Stimulated activated CD4-positive, alpha-beta T cell treated with anti-CD3 and anti-CD28 coated beads, Interleukin-2, amount 100 ng/mL, for 48 hours (primary cell): ENCODE results near the gene HSPA1B.
"Not testable (repeated sequence)": the region's sequence is repeated elsewhere in the genome, so short reads cannot be mapped to it uniquely, and the experiment has no call there.

ENCODE experiments used
- DNase-seq, 2 donors: peaks; one replicate each; pipeline ENCODE4 v3.0.0-alpha.2; 2020

The HSPA1B gene

DNA sequence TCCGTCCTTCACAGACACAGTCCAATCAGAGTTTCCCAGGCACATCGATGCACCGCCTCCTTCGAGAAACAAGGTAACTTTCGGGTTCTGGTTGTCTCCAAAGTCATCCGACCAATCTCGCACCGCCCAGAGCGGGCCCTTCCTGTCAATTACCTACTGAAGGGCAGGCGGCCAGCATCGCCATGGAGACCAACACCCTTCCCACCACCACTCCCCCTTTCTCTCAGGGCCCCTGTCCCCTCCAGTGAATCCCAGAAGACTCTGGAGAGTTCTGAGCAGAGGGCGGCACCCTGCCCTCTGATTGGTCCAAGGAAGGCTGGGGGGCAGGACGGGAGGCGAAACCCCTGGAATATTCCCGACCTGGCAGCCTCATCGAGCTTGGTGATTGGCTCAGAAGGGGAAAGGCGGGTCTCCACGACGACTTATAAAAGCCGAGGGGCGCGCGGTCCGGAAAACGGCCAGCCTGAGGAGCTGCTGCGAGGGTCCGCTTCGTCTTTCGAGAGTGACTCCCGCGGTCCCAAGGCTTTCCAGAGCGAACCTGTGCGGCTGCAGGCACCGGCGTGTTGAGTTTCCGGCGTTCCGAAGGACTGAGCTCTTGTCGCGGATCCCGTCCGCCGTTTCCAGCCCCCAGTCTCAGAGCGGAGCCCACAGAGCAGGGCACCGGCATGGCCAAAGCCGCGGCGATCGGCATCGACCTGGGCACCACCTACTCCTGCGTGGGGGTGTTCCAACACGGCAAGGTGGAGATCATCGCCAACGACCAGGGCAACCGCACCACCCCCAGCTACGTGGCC is at the start of gene HSPA1B:
HSPA1B (plus strand) TSS at position 453 of the 794 bp plus-strand sequence; CDS start at position 666, 213 bp downstream.
- peak; percentile 83 to 89 for DNase-seq

DNA sequence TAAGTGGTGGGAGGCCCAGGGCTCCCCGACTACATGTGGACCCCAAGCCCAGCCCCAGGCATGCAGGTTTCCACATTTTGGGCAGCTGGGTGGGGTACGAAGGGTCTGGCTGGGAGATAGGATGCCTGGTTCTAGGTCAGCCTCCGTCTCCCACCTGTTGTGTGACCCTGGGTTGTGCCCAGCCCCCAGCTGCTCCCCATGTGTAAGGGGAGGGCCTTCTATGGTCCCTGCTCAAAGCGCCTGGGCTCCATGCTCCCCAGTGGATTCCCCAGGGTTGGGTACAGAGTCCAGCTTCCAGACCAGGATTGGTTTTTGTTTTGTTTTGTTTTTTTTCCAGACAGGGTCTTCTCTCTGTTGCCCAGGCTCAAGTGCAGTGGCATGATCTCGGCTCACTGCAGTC is 49.3 kb upstream of the HSPA1B start:
- no peak for DNase-seq

DNA sequence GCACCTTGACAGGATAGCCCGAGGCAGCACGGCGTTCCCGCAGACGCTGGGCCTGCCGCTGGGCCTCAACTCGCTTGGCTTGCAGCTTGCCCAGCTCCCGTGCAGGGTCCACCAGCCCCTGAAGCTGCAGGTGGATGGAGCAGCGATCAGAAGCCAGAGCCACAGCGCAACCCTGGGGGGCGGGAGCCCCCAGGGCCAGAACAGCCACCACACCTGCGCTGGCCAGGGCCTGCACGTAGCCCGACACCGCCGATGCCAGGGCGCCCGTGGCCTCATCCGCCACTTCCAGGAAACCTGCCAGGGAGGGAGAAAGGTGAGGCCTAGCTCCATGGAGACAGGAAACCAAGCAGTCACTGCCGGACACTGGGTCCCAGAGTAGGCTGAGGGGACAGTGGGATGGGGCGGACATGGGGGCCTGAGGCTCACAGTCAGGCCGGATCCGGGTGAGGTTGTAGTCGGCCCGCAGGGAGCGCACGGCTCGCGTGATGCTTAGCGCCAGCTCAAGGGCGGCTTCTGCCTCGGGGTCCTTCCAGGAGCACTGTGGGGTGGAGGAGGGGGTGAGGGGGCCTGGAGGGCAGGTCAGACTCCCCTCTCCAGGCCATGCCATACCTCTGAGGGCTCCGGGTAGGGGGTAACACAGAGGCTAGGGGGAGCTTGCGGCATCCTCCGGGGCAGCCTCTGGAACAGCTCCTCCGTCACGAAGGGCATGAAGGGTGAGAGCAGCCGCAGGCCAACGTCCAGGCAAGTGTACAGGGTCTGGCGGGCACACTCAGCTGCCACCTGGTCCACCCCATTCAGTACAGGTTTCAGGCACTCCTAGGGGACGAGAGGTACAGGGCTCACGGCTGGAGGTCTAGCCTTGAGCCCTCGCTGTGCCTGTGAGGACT is 48.3 kb upstream of the HSPA1B start:
- DNase-seq: no peak

DNA sequence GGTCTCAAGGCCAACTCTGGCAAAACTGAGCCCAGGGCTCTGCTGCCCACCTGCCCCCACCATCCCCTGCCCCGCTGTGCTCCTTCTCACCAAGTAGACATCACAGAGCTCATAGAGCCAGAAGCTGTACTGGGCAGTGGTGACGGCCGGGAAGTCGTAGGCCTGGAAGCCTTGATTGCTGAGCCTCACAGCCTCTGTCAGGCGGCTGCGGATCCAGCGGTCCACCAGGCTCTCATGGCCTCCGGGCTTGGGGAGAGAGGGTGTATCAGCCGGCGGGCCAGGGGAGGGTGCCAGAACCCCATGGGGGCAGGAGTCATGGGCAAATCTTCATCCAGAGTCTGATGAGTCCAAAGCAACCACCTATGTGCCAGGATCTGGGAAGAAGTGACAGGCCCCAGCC is 47.6 kb upstream of the HSPA1B start:
- DNase-seq: no peak

DNA sequence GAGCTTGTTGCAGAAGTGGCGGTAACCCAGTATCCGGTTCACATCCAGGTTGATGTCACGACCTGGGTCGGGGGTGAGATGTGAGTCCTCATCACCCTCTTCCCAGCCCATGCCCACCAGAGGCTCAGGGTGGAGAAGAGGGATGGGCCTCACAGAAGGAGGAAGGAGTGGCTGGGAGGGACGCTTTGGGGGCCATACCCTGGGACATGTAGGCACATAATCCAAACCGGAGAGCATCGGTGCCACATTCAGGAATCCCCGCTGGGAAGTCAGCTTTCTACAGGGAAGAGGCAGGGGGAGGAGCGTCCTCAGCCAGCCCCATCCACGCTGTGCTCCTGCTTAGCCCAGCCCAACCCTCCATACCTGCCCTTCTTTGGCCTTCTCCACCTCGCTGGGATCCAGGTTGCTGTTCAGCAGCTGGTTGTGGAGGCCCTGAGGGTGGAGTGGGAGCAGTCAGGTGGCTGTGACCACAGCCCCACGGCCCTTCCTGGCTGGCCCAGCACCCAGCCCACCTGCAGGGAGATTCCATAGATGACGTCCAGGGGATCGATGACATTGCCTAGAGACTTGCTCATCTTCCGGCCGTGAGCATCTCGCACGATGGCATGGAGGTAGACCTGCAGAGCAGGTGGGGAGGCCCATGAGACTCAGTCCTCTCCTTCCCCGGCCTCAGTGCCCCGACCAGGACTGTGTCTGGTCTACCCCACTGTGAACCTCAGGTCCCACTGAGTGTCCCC is 46.9 kb upstream of the HSPA1B start:
- no peak for DNase-seq

DNA sequence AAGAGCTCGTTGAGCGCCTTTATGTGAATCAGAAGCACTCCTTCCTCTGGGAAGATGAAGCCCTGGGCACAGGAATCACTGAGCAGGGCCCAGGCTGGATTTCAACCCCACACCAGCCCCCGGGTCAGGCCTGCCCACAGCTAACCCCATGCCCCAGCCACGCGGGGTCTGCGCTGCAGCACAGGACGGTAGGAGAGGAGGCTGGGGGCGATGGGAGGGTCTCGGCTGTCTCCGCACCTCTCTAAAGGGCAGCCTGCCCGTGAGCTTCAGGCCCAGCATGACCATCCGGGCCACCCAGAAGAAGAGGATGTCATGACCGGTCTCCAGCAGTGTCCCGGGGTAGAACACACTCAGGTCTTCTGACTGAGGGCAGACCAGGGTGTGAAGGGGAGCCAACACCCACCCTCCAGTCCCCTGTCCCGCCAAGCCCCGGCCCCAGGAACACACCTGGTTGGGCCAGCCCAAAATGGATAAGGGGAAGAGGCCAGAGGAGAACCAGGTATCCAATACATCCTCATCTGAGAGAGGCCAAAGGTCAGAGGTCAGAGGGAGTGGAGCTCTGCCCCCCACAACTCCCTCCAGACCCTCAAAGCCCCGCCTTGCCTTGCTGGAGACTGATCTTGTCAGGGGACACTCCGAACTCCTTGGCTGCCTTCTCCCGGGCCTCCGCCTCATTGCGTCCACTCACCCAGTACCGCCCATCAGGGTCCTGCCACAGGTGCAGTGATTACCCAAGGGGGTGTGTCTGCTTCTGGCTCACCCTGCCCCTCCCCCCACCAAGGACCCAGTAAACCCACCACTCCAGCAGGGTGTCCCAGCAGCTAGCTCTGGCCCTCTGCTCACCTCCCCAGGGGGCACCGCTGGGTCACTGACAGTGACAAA is 46.1 kb upstream of the HSPA1B start:
- DNase-seq: no peak

DNA sequence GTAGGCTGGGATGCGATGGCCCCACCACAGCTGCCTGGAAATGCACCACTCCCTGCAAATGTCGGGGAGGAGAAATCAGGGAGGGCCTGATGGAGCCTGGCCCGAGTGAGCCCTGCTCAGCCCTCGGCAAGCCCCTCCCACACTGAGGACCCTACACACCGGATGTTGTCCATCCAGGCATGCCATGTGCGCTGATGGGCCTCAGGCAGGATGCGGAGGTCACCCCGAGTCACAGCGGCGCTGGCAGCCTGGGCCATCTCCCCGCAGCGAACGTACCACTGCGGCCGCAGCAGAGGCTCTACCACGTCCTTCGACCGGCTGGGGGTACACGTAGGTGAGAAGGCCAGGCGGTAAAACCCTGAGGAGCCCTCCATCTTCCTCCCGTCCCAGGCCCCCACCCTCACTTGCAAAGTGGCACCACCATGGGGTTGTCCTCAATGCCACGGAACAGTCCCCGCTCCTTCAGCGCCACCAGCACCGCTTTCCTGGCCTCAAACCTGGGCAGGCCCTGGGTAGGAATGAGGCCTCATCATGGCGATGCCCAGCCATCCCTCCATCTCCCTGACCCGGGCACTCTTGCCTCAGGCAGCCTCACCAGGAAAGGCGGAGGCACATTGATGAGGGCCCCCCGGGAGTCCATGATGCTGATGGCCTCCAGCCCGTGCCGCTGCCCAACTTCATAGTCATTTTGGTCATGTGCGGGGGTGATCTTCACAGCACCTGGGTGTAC is 45.2 kb upstream of the HSPA1B start:
- no peak for DNase-seq

DNA sequence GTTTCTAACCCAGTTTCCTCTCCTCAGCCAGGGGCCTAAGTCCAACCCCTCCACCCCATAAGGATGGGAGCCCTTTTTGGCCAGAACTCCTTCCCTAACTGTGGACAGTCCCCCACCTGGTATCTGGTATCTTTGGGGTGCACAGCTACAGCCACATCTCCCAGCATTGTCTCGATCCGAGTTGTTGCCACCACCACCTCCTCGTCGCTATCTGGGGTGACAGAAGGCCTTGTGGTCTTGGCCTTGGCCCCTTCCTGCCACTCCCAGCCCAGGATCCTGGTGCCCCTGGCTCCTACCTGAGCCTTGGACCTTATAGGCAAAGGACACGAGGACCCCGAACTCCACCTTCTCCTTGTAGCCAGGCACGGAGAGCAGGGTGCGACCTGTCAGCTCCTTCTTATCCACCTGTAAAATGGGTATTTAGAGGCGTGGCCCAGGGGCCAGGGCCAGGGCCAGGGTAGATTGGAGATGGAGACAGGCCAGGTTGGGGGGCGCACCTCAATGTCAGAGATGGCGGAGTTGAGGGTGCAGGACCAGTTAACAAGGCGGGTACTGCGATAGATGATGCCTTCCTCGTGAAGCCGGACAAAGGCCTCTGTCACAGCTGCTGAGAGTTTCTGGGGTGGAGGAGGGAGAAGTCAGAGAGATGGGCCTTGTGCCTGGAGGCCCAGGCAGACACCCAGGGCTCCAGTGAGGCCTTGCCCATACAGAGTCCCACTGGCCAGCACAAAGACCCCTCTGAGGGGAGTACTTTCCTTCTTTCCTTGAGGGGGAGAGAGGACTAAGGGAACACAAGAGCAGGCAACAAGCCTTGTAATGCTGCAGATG is 43.2 kb upstream of the HSPA1B start:
- DNase-seq: no peak

DNA sequence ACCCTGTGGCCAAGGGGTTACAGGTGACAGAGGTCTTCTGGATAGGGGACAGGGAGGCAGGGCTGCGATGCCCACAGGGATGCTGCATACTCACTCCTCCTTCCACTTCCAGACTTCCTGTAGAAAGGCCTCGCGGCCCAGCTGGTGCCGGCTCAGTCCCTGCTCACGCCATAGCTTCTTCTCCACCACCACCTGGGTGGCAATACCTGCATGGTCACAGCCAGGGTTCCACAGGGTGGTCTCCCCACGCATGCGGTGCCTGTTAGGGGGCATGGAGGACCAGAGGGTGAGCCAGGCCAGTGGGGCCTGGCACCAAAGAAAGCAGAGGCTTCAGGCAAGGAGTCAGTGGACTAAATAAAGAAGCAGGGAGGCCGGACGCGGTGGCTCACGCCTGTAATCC is 42.1 kb upstream of the HSPA1B start:
- DNase-seq: no peak

DNA sequence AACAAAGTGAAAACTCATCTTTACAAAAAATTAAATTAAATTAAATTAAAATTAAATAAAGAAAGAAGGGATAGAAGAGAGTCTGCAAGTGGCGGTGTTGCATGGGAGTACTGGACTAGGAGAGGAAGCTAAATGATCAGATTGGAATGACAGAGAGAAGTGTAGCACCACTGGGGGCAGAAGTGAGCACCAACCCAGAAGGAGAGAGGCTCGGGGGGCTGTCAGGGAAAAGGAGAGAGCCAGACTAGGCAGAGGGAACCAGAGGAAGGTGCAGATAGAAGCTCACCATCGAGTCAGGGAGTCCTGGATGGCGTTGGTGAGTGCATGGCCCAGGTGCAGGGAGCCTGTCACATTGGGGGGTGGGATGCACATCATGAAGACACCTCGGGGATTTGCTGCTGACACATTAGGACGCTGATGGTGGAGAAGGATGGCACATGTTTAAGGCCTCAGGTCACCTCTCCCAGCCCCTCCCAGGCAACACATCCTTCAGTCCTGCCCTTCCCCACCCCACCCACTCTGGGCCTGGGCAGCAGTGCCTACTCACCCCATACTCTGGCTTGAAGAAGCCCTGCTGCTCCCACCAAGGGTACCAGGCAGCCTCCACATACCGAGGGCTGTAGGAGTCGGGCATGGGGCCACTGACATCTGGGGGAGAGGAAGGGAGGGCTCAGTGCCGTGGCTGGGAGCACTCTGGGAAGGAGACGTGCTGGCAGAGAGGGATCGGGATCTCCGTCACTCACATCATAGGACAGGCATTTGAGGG is 36.0 kb upstream of the HSPA1B start:
- peak in 1 of 2 donors; percentile 37 for DNase-seq

DNA sequence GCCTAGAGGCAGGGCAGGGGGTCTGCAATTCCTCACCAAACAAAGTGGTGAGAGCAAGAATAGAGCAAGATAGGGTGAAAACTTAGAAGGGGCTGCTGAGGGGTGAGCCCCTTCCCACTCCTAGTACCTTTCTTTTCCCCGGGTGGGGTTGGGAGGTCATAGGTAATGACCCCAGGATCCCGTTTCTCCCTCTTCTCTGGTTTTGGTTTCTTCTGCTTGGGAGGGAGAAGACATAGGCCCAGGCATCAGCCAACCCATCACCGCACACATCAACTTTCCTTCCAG is 35.5 kb upstream of the HSPA1B start:
- DNase-seq: no peak

DNA sequence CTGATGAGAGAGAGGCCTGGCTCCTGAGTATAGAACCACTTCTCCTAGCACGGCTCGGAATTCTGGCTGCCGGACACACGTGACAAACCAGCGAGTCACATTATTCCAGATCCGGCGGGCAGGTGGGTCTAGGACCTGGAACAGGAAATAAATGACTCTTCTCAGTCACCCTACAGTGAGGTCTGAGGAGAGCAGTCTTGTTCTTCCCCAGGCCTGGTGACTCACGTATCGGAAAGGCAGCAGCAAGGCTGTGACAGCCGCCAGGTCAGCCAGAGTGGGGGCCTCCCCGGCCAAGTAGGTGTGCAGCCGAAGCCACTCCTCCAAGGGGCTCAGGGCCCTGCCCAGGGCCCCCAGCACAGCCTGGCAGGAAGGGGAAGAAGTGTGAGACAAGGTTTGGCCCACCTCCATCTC is 34.8 kb upstream of the HSPA1B start:
- no peak for DNase-seq

DNA sequence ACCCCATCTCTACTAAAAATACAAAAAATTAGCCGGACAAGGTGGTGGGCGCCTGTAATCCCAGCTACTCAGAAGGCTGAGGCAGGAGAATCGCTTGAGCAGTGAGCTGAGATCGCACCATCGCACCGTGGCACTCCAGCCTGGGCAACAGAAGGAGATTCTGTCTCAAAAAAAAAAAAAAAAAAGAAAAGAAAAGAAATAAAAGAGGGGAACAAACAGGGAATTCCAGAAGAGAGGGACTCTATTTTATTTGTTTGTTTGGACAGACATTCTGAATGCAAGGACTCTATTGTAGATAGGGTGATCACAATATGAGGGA is 33.7 kb upstream of the HSPA1B start:
- not testable (repeated sequence) for DNase-seq

DNA sequence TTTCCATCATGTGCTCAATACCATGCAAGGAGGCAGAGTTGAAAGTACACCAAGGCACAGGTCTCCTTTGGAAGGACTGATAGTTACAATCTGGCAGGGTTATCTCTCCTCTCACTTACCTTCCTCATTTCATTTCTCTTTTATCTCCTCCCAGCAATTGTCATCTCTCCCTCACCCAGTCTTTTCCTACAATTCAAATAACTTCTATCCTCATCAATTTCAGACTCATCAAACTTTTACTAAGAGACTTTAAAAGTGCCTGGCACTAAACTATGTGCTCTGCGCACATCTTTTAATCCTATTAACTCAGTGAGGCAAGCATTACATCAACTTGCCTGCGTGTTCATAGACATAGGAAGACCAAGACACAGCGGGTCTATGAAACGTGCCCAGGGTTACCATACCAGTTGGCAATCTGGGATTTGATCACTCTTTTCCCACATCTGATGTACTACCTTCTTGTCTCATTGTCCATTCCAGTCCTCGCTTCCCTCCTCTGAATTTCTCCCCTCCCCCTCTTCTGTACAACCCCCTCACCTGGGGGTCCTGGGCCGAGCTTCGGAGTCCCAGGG is 33.2 kb upstream of the HSPA1B start:
- DNase-seq: no peak

DNA sequence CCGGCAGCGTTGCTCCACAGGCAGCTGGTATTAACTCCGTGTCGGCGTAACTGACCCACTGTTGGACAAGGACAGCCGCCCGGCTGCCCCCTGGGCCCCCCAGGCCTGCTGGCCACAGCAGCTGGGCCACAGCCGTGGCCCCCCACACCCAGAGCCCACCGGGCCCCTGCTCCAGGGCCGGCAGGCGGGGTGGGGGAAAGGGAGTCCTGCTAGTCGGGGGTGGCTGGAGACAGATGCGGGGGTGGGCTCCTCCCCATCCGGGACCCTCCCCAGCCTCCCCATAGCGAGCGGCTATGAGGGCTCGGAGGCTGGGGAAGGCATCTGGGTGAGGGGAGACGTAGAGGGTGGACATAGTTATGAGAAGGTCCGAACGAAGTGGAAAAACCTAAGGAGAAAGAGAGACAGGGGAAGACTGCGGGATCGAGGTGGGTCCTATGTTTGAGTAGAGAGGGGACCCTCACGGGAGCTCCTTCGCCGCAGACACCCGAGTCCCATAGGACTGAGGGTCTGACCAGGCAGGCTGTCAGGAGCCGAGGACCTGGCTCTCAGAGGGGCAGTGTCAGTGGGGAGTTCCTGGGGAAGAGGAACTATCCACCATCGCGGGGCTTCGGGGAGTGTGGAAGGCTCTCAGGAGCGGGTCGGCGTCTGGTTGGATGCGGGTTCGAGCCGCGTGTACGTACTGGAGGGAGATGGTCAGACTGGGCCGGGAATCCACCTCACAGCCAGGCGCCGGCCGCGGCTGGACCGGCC is 32.5 kb upstream of the HSPA1B start:
- no peak for DNase-seq

DNA sequence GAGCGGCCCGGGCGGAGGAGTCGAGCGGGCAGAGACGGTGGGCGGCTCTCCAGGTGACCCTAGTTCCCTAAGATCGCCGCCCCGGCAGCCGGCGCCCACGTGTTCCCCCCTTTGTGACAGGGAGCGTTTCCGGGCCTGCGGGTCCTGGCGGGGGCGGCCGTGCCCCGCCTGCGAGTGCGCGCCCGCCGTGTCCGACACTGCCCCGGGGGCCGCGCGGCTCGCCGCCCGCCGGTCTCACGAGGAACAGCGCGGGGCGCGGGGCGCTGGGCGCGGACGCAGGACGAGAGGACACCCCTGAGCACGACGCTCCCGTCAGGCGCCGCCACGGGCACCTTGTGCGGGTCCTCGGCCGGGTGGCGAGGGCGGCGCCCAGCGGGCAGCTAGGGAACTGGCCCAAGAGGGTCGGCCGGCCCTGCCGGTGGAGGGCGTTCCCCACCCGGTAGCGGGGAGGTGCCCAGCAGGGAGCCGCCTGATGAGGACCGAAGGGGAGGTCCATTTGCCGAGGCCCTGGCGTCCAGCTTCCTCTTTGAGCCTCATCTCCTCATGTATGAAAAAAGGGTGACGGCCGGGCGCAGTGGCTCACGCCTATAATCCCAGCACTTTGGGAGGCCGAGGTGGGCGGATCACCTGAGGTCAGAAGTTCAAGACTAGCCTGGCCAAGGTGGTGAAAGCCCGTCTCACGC is 31.8 kb upstream of the HSPA1B start, which contains the start of gene VARS1:
VARS1 (minus strand) TSS at position 137 of the 683 bp plus-strand sequence. CDS start 535 bp downstream, outside the sequence.
- DNase-seq: peak; percentile 76 to 84

DNA sequence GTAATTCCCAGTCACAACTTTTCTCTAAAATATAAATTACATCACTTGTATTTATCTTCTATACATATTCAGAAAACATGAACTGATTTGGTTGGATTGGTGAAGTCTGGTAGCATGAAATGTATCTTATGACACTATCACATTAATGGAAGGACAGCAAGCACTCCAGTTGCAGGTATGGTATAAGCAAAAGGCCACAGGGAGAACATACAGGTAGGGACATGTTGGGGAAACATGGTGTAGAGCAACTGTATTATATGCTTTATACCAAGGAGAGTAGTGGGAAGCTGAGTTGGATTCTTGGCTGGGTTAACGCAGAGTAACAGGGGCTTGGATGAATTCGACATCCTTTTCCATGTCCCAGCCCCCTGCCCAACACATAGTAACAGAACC is 30.5 kb upstream of the HSPA1B start:
- DNase-seq: no peak

DNA sequence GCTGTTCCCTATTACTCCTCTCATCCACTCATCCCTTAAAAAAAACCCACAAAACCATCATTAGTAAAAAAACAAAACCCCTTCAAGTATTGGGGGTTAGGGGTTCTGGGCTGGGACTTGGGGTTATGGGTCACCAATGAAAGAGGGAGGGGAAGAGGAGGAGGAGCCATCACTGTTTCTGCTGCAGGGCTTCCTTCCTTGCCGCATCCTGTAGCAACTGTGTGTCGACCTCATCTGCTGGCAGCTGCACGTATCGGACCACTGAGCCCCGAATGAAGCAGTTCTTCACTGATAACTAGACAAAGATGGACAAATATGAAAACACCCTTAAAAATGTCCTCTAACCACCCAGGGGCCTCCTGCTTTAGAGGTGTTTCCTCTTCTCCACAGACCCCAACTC is 29.9 kb upstream of the HSPA1B start:
- DNase-seq: no peak
